Nucleus accumbens (tissue), 56 donors: ENCODE measurements around the gene KCP.
A peak's percentile ranks its signal among the peaks of the same experiment; 100 is the strongest.
"Not testable (repeated sequence)": the region's sequence is repeated elsewhere in the genome, so short reads cannot be mapped to it uniquely, and the experiment has no call there.

Experiments
- DNase-seq, 56 donors: peaks; one replicate each; lab custom pipeline; 2025; lab: John Stamatoyannopoulos, UW

The KCP gene

DNA sequence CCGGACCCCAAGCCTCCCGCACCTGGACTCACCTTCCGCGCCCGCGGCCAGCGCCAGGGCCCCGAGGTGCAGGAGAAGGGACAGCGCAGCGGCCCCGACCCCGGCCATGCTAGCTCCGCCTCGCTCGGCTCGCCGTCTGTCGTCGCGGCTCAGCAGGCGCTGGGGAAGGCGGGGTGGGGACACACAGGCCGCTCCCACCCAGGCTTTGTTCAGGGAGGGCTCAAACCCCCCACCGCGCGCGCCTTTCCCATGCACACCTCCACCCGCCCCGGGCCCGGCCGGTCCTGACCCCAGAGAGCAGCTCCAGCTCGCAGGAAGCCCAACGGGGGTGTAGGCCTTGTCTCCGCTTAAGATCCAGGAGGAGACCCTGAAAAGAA lies at the start of gene KCP:
Gene KCP (minus strand): TSS at position 141 of the 377 bp plus-strand sequence. CDS start 33 bp downstream, at position 108.
- no peak for DNase-seq

DNA sequence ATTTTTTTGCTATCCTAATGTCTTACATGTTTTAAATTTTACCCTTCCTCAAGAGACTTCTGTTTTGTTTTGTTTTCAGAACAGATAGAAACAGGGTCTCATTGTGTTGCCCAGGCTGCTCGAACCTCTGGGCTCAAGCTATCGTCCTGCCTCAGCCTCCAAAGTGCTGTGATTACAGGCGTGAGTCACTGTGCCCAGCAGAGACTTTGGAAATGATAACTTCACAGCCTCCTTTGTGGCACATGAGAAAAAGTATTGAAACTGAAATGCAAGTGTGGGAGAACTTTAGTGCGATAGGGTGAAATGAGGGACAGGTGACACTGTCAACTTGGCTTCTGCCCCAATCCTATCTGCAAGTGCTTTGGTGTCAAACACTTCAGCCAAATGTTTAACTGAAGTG lies 48.8 kb upstream of the KCP start:
- no peak for DNase-seq

DNA sequence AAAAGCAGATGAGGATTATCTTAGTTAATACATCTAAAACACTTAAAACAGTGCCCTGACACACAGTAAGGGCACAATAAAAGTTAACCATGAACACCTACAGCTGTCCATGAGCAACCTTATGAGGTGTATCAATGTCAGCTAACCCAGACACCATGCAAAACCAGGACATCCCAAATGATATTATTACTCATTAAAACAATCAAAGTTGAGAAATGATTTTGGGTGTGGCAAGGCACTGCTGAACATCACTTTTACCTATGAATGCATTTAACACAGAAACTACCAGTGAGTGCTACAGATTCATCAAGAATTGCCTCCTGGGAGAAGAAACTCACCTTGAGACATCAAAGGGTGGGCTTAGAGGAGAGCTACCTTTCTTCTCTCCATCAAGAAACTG lies 45.5 kb upstream of the KCP start:
- DNase-seq, result no peak

GRCh38 chr7:128954830-128955802 lies 44.6 kb upstream of the KCP start:
- DNase-seq, result no peak

- no peak for DNase-seq
These were observed 43.6 kb upstream of the KCP start for GRCh38 chr7:128954150-128954549.

GRCh38 chr7:128951296-128951695 lies 40.8 kb upstream of the KCP start:
- no peak for DNase-seq

DNA sequence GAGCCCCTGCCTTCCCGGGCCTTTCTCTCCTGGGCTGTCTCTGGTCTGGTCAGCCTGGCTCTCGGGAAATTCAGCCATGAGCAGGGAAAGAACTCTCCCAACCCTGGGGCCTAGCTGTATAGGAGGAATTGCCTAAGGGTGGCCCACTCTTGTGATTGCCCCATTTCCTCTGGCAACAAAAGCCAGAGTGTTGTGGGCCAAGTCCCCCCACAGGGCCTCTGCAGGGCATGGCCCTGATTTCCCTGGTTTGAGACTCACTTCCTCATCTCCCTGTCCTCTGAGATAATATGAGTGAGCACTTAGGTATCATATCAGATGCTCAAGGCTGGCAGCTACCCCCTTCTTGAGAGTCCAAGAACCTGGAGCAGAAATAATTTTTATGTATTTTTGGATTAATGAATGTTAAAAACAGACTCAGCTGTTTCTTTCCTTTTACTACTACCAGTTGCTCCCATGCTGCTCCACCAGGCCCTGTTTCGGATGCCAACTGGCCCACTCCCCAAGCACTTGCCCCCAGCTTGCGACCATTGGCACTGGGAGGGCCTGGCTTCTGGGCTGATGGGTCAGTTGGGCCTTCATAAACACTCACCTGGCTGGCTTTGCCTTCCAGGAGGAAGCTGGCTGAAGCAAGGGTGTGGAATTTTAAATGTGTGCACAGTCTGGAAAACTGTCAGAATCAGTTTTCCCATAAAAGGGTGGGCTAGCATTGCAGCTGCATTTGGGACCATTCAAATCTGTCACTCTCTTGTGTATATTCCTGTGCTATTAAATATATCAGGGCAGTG lies 38.7 kb upstream of the KCP start:
- peak in 1 of 56 donors; percentile 10 for DNase-seq

GRCh38 chr7:128948312-128948973 lies 37.9 kb upstream of the KCP start:
- DNase-seq, result no peak

DNA sequence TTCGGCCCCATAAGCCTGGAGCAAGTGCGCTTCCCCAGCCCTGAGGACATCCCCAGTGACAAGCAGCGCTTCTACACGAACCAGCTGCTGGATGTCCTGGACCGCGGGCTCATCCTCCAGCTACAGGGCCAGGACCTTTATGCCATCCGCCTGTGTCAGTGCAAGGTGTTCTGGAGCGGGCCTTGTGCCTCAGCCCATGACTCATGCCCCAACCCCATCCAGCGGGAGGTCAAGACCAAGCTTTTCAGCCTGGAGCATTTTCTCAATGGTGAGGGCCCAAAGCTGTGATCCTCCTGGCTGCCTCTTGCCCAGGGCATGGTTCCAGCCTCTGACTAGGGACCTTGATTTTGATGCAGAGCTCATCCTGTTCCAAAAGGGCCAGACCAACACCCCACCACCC lies 37.3 kb upstream of the KCP start:
- DNase-seq, result no peak

DNA sequence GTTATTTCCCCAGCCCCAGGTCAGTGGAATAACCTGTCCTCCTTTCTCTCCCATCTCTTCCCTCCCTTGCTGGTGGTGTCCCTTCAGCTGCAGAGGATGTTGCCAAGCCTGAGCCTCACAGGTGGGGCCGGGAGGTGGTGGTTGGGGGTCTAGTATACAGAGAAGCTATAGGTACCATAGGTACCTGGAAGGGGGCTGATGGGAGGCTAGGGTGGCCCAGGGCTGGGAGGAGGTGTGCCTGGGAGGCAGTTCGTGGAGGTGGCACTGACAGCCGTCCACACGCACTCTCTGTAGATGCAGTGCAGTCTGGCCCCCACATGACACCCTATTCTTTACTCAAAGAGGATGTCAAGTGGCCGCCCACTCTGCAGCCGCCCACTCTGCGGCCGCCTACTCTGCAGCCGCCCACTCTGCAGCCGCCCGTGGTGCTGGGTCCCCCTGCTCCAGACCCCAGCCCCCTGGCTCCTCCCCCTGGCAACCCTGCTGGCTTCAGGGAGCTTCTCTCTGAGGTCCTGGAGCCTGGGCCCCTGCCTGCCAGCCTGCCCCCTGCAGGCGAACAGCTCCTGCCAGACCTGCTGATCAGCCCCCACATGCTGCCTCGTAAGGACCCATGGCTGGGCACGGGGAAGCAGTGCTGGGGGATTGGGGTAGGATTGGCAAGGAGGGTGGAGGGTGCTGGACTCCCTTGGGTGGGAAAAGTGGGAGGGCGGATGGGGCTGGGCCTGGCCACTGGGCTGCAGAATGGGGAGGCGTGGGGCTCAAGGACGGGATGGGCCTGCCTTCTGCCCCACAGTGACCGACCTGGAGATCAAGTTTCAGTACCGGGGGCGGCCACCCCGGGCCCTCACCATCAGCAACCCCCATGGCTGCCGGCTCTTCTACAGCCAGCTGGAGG lies 36.7 kb upstream of the KCP start:
- DNase-seq, result no peak

- no peak for DNase-seq
These were observed 35.3 kb upstream of the KCP start for GRCh38 chr7:128945668-128946366.

- DNase-seq, result no peak
These were observed 34.2 kb upstream of the KCP start for GRCh38 chr7:128944487-128945236.

GRCh38 chr7:128943251-128943650 lies 32.7 kb upstream of the KCP start:
- not testable (repeated sequence) for DNase-seq

DNA sequence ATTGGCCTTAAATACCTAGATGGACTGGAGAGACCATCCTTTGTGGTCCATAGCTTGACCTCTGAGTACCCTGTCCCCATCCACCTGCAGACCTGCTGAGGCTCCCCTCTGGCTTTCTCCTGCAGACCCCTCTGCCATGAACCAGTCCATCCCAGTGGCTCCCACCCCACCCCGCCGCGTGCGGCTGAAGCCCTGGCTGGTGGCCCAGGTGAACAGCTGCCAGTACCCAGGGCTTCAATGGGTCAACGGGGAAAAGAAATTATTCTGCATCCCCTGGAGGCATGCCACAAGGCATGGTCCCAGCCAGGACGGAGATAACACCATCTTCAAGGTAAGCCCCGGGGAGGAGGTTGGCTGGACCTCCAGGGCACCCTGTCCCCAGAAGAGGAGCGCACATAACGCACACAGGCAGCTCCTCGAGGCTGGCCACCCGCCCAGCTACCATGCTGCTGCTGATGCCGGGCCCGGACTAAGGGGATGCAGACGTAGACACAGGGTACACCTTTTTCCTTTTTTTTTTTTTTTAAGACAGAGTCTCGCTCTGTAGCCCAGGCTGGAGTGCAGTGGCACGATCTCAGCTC lies 31.5 kb upstream of the KCP start:
- DNase-seq, result no peak

DNA sequence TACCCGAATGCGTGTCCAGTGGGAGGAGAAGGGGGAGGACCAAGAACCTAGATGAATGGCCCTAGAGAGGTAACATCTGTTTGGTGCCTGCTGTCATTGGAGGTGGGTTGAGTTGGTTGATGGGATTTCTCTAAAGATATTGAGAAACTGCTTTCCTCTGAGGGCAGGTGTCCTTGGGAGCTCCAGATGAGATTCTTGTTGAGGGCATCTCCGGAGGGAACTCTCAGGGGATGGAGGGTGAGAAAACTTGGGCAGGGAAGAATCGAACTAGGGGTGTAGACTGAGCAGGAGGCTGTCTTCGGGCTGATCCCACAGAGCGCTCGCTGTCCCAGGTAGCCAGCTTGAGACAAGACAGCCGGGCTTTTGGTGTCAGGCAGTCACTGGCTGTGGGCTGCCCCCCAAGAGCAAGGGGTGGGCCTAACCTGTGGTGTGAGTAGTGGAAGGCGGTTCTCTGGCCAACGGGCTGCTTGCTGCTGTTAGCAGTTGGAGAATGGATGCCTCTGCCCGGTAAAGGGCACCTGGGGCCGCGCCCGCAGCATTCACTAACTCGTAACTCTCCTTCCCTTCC lies 30.9 kb upstream of the KCP start:
- no peak for DNase-seq

- DNase-seq, result peak in 10 of 56 donors; percentile 13 to 53 (median 32)
These were observed 30.2 kb upstream of the KCP start for GRCh38 chr7:128940494-128941322.

DNA sequence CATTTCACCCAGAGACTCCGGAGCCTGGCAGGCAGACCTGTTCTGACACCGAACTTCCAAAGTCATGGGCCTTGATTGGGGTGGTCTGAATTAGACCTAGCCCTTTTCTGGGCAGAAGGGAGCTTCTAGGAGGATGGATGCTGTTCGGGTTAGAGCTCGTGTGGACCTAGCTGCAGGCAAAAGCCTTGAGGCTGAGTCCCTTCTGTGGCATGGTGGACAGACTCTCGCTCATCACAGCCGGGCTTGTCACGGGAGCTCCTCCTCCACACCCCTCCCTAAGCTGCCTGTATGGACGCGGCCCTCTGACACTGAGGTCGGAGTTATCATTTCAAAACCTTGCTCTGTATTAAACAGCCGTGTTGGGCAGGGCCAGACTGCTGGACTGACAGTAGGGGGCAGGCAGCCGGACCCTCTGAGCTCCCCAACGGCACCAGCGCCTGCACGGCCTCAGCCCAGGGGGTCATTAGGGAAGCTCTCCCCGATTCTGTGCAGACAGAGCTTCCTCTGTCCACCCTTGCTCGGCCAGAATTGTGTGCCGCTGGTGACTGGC lies 29.4 kb upstream of the KCP start:
- no peak for DNase-seq
